ENCODE data around the gene METTL21A. TPM values are rescaled to one million over a fixed set of nuclear protein-coding genes. Genes with fewer than 3 reads are reported as not detected.

Gene METTL21A
- total RNA-seq, 2 donors from 2014 or later: 14.9 to 16.9 TPM

- Histone ChIP-seq H3K27me3 (no peaks in the 10 kb centered on the region), H3K27ac (no peak overlapping the region)
- TF ChIP-seq, protein P1, sequence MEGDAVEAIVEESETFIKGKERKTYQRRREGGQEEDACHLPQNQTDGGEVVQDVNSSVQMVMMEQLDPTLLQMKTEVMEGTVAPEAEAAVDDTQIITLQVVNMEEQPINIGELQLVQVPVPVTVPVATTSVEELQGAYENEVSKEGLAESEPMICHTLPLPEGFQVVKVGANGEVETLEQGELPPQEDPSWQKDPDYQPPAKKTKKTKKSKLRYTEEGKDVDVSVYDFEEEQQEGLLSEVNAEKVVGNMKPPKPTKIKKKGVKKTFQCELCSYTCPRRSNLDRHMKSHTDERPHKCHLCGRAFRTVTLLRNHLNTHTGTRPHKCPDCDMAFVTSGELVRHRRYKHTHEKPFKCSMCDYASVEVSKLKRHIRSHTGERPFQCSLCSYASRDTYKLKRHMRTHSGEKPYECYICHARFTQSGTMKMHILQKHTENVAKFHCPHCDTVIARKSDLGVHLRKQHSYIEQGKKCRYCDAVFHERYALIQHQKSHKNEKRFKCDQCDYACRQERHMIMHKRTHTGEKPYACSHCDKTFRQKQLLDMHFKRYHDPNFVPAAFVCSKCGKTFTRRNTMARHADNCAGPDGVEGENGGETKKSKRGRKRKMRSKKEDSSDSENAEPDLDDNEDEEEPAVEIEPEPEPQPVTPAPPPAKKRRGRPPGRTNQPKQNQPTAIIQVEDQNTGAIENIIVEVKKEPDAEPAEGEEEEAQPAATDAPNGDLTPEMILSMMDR (IDR thresholded peaks at IDR 0.05): no peak
Measured at GRCh38 chr2:207606399-207606798, 18.8 kb downstream of the METTL21A start.

DNA sequence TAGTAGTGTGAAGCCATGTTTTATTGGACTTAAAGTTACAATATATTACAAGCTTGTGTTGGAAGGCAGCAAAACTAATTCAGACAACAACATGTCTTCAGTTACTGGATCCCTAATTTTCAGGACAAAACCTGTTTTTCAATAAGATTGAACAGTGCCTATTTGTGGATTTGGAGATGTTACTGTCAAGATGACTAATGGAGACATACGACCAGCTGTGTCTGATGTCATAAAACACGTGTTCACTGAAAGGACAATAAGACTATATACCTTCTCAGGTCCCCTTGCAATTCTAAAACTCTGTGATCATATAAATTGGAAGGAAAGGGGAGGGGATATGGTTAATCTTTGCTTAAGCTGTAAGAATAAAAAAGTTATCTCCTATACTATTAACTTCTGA is 21.7 kb downstream of the METTL21A start:
- TF ChIP-seq, protein P1 (IDR thresholded peaks at IDR 0.05): no peak
- Histone ChIP-seq H3K36me3 (no peaks in the 10 kb centered on the region), H3K9me3 (no peaks in the 10 kb centered on the region), H3K27ac (no peak overlapping the region), H3K4me1 (no peaks in the 10 kb centered on the region), H3K4me3 (no peak overlapping the region), H3K27me3 (no peaks in the 10 kb centered on the region)
- no peak for DNase-seq (ENCODE audit: low spot score)

More at GRCh38 chr2:207606399-207606798, 18.8 kb downstream of the METTL21A start:
- no peak for DNase-seq (ENCODE audit: low spot score)
- H3K36me3 ChIP-seq: no peaks in the 10 kb centered on the region
- no peaks in the 10 kb centered on the region for H3K4me1 ChIP-seq
- H3K4me3 ChIP-seq: no peak overlapping the region
- H3K9me3 ChIP-seq: no peaks in the 10 kb centered on the region

DNA sequence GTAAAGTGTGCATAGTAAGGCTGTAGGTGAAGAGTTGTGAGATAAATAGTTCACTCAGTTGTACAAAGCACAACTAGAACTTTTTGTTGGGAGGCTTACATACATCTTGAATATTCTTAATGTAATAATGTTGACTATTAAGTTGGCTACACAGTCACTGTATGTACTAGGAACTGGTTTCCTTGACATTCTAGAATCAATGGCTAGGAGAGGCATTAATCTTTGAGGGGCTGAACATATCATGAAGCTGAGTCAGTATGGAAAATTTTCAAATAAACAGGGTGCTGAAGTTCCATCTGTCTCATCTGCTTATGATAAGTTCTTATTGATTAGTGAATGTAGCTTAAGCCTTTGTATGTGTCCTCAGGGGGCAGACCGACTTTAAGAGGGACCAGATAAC is 23.4 kb downstream of the METTL21A start:
- Histone ChIP-seq H3K4me3 (no peak overlapping the region), H3K27me3 (no peaks in the 10 kb centered on the region), H3K36me3 (peaks cover 6% of the 10 kb centered on the region), H3K9me3 (no peaks in the 10 kb centered on the region), H3K27ac (no peak overlapping the region), H3K4me1 (no peaks in the 10 kb centered on the region)
- DNase-seq (ENCODE audit: low spot score): no peak
- TF ChIP-seq, protein P1 (IDR thresholded peaks at IDR 0.05): no peak

- no peak overlapping the region for H3K27ac ChIP-seq
- TF ChIP-seq, protein P1 (IDR thresholded peaks at IDR 0.05): no peak
- peaks cover 6% of the 10 kb centered on the region for H3K36me3 ChIP-seq
- no peak for DNase-seq (ENCODE audit: low spot score)
- H3K27me3 ChIP-seq: no peaks in the 10 kb centered on the region
- H3K4me1 ChIP-seq: no peaks in the 10 kb centered on the region
- no peaks in the 10 kb centered on the region for H3K9me3 ChIP-seq
- H3K4me3 ChIP-seq: no peak overlapping the region
Measured at GRCh38 chr2:207600231-207600630, 25.0 kb downstream of the METTL21A start.

- no peaks in the 10 kb centered on the region for H3K27me3 ChIP-seq
- DNase-seq (ENCODE audit: low spot score): no peak
- no peaks in the 10 kb centered on the region for H3K9me3 ChIP-seq
- no peak overlapping the region for H3K4me3 ChIP-seq
- no peaks in the 10 kb centered on the region for H3K4me1 ChIP-seq
- peaks cover 6% of the 10 kb centered on the region for H3K36me3 ChIP-seq
- TF ChIP-seq, protein P1 (IDR thresholded peaks at IDR 0.05): no peak
- no peak overlapping the region for H3K27ac ChIP-seq
Measured at GRCh38 chr2:207599636-207600035, 25.6 kb downstream of the METTL21A start.

DNA sequence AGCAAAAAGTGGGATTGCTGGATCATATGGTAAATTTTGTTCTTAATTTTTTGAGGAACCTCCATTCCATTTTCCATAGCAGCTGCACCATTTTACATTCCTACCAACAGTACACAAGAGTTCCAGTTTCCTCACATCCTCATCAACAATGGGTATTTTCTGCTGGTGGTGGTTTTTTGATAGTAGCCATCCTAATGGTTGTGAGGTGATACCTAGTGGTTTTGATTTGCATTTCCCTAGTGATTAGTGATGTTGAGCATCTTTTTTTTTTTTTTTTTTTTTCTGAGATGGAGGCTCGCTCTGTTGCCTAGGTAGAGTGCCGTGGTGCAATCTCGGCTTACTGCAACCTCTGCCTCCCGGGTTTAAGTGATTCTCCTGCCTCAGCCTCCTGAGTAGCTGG is 30.5 kb downstream of the METTL21A start:
- H3K27ac ChIP-seq: no peak overlapping the region
- TF ChIP-seq, protein P1 (IDR thresholded peaks at IDR 0.05): no peak
- no peaks in the 10 kb centered on the region for H3K27me3 ChIP-seq
- no peaks in the 10 kb centered on the region for H3K4me1 ChIP-seq
- H3K36me3 ChIP-seq: peaks cover 26% of the 10 kb centered on the region
- no peak overlapping the region for H3K4me3 ChIP-seq
- no peak for DNase-seq (ENCODE audit: low spot score)
- peaks cover 6 to 12% of the 10 kb centered on the region in 2 donors for H3K9me3 ChIP-seq

All from right atrium auricular region (tissue), 2 donors.